SU-DHL-6 (cell line): ENCODE measurements around the gene TJP1.

Experiments used
- CTCF ChIP-seq: fragments of 200-600 bp; sonication (generic); IDR thresholded peaks from one replicate; pipeline ENCODE4 v1.5.1; 2017; ENCODE audit warnings: antibody characterized with exemption, mild to moderate bottlenecking, low read length, moderate library complexity; ENCODE audit not compliant: insufficient read depth, poor library complexity, severe bottlenecking
- EZH2phosphoT487 ChIP-seq: fragments of 200-600 bp; sonication (generic), shearing (Covaris generic); conservative IDR thresholded peaks from 2 replicates; pipeline ENCODE4 v1.6.1; 2018; ENCODE audit warnings: mild to moderate bottlenecking, antibody characterized with exemption, low read length, moderate library complexity, mixed read lengths

GRCh38 chr15:29820394-29821154 is 1.7 kb downstream of the TJP1 start:
- no peak for TF ChIP-seq CTCF
- TF ChIP-seq EZH2phosphoT487, result no peak
